Urinary bladder (tissue), 4 donors: Measurements from ENCODE around the gene TRAPPC2. TPM values are rescaled to one million over a fixed set of nuclear protein-coding genes. Genes with fewer than 3 reads are reported as not detected.
A peak's percentile ranks its signal among the peaks of the same experiment; 100 is the strongest.

Source experiments
- DNase-seq: peaks from one replicate; pipeline ENCODE4 v3.0.0-alpha.2; 2015; ENCODE audit errors: extremely low spot score
- H3K27ac ChIP-seq: one replicate; pipeline ENCODE4 v1.5.1; 2013; ENCODE audit warnings: low read depth, mild to moderate bottlenecking, moderate library complexity
- H3K36me3 ChIP-seq: one replicate; pipeline ENCODE4 v1.6.1; 2013; ENCODE audit warnings: mild to moderate bottlenecking, moderate library complexity; ENCODE audit not compliant: insufficient read depth
- H3K4me1 ChIP-seq: one replicate; pipeline ENCODE4 v1.6.1; 2013; ENCODE audit warnings: mild to moderate bottlenecking, moderate library complexity; ENCODE audit not compliant: insufficient read depth
- H3K4me3 ChIP-seq: one replicate; pipeline ENCODE4 v1.5.1; 2013; ENCODE audit warnings: low read depth, low read length
- WGBS: extraction: QIAGEN DNeasy Blood & Tissue Kit; methylation state at CpG from one replicate; pipeline ENCODE4 v1.1.7; 2013; 5-methylcytosine and 5-hydroxymethylcytosine counted together
- polyA plus RNA-seq: library from polyadenylated mRNA; stranded (reverse); fragments of 200-250 nt; gene quantifications from one replicate; pipeline ENCODE4 v1.2.3, GENCODE V29; 2013
- total RNA-seq: library from RNA; depleted of rRNA; stranded (reverse); fragments of >200 nt; gene quantifications from one replicate; pipeline ENCODE4 v1.2.3, GENCODE V29; 2014
- donor health status: healthy with polysubstance abuse.
- donor health status: healthy.

Gene TRAPPC2
- total and polyA plus RNA-seq, 2 donors = 7.7 to 45.0 TPM

GRCh38 chrX:13700380-13700779 is 34.0 kb downstream of the TRAPPC2 start:
- no peak for DNase-seq
- H3K36me3 ChIP-seq = no peaks in the 10 kb centered on the region
- no peak overlapping the region for H3K4me3 ChIP-seq
- no peak overlapping the region for H3K27ac ChIP-seq
- peaks cover 2% of the 10 kb centered on the region for H3K4me1 ChIP-seq
- WGBS = 32% methylated on average over 4 of the region's 4 CpGs

- WGBS = 79% methylated on average over 7 of the region's 7 CpGs
- Histone ChIP-seq H3K27ac (no peak overlapping the region), H3K4me1 (peaks cover 2% of the 10 kb centered on the region), H3K36me3 (no peaks in the 10 kb centered on the region), H3K4me3 (no peak overlapping the region)
- no peak for DNase-seq
Observed at GRCh38 chrX:13699183-13699826, 35.1 kb downstream of the TRAPPC2 start.

DNA sequence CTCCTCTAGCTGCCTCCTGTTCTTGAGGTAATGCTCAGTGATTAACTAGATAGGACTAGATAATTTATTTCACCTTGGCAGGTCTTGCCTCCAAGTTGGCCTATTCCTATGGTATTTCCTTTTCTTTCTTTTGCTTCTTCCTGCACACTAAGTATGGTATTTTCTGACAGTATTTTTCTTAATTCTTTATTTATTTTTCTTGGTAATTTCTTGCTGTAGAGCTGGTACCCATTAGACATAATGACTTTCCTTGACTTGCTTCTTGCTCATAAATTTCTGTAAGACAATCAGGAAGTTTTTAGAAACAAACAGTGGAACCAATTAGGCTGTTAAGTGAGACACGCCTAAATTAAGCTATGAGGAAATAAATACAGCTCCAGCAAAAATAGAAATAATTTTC is 36.0 kb downstream of the TRAPPC2 start:
- 66% methylated on average over 1 of the region's 1 CpG for WGBS
- peaks cover 2% of the 10 kb centered on the region for H3K4me1 ChIP-seq
- no peak overlapping the region for H3K27ac ChIP-seq
- H3K4me3 ChIP-seq = no peak overlapping the region
- no peaks in the 10 kb centered on the region for H3K36me3 ChIP-seq
- DNase-seq = no peak

DNA sequence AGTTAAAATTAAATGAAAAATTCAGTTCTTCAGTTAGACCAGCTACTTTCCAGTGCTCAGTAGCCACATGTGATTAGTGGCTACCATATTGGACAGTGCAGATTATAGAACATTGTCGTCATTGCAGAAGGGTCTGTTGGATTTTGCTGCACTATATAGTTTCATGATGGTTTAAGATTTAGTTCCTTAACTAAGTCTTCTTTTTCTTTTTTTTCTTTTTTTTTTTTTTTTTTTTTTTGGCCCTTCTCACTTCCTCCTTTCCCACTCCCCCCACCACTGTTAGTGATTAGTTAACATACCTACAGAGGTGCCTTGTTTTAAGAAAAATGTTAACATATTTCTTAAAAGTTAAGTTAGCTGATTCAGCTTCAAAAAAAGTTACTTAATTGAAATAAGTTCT is 36.4 kb downstream of the TRAPPC2 start:
- Histone ChIP-seq H3K36me3 (no peaks in the 10 kb centered on the region), H3K4me1 (peaks cover 2% of the 10 kb centered on the region), H3K4me3 (no peak overlapping the region), H3K27ac (no peak overlapping the region)
- DNase-seq = no peak
- 97% methylated on average over 1 of the region's 1 CpG for WGBS

GRCh38 chrX:13697455-13697854 is 37.0 kb downstream of the TRAPPC2 start:
- Histone ChIP-seq H3K36me3 (no peaks in the 10 kb centered on the region), H3K4me1 (peaks cover 2% of the 10 kb centered on the region), H3K27ac (no peak overlapping the region), H3K4me3 (no peak overlapping the region)
- 91% methylated on average over 2 of the region's 2 CpGs for WGBS
- no peak for DNase-seq

DNA sequence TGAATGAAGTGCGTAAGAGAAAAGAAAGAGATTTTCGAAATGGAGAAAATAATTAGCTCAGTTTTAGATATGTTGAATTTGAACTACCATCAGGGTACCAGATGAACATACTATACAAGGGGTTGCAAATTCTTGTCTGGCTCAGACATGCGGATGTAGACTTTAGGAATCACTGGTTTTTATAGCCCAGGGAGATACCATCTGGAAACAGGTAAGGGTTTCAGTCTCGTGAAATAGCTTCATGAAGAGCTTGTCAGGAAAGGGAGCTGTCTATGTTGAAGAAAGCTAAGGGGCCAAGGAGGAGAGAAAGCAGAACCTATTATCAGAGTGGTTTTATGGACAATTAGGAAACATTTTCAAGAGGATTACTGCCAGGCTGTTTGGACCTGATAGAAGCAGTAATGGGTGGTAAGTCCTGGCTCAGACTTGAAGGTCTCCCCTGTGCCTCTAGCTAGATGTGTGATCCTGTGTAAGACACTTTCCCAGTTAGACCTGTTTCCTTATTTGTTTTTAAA is 38.8 kb downstream of the TRAPPC2 start:
- Histone ChIP-seq H3K4me1 (peaks cover 2% of the 10 kb centered on the region), H3K36me3 (no peaks in the 10 kb centered on the region), H3K4me3 (no peak overlapping the region), H3K27ac (no peak overlapping the region)
- WGBS = 83% methylated on average over 4 of the region's 4 CpGs
- no peak for DNase-seq

- H3K27ac ChIP-seq = no peak overlapping the region
- no peaks in the 10 kb centered on the region for H3K36me3 ChIP-seq
- DNase-seq = no peak
- H3K4me3 ChIP-seq = no peak overlapping the region
- WGBS = 84% methylated on average over 8 of the region's 8 CpGs
- H3K4me1 ChIP-seq = peaks cover 2% of the 10 kb centered on the region
Observed at GRCh38 chrX:13694983-13695382, 39.4 kb downstream of the TRAPPC2 start.

DNA sequence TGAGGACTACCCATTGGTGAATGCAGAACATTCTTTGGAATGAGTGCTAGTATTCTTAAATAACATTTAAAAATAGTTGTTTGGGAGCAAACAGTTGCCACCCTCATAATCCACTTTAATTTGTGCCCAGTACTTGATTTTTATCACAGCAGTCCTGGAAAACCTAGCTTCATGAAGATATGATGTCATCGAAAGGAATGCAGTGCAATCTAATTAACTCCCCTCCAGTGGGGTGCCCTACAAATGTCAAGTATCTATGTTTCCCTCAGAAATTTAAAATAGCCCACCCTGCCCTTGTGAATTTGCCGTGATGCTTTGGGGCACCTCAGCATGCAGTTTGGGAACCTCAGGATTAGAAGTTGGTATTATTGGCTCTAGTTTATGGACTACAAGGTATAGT is 40.1 kb downstream of the TRAPPC2 start:
- no peak for DNase-seq
- H3K4me3 ChIP-seq = no peak overlapping the region
- H3K4me1 ChIP-seq = peaks cover 2% of the 10 kb centered on the region
- H3K27ac ChIP-seq = no peak overlapping the region
- H3K36me3 ChIP-seq = no peaks in the 10 kb centered on the region
- 74% methylated on average over 2 of the region's 2 CpGs for WGBS

DNA sequence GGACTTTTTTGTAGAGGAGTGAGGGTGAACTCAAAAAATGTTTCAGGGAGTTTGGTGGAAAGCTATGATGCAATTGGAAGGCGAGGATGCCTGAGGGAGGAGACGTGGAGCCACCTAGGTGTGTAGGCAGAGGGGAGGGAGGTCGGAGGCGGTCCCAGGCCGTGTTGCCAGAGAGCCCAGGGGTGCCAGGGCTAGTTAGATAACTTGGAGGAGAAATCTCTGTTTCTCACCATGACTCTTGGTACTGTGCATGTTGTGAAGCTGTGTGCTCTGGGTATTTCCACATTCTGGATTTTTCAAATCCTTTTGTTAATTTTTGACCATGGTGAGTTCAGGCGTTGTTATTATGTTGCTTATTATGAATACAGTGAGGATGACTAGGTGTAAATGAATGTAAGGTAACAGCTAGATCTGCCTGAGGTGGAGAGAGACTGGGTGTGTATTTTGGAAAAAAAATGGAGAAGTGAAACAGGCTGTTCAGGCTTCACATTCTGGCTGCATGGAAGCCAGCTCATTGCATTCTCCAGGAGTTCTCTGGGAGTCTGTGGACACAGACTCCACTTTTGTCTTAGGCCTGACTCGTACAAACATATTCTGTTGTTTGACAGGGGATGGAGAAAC is 41.0 kb downstream of the TRAPPC2 start:
- Histone ChIP-seq H3K4me1 (peaks cover 2% of the 10 kb centered on the region), H3K27ac (no peak overlapping the region), H3K4me3 (no peak overlapping the region), H3K36me3 (no peaks in the 10 kb centered on the region)
- DNase-seq = no peak
- WGBS = 64% methylated on average over 7 of the region's 7 CpGs

DNA sequence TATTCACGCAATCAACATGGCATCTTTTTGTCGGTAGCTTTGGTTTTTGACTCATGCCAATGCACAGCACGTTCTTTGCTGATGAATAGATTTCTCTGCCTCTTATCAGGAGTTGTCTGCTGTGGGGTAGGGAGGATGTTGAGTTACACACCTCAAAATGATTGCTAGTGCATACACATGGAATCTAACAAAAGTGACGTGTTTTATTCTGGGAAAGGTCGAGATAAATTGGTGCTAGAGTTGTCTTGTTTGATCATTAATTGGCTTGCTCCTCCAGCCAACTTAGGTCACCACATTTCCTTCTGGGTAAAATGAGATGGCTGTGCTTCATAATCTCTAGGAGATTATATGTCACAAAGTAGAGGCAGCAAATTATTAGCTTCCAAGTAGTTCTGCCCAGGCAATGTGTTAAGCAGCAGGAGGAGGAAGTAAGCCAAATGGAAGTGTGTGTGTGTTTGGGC is 41.6 kb downstream of the TRAPPC2 start:
- no peaks in the 10 kb centered on the region for H3K36me3 ChIP-seq
- peaks cover 2% of the 10 kb centered on the region for H3K4me1 ChIP-seq
- 74% methylated on average over 5 of the region's 5 CpGs for WGBS
- no peak for DNase-seq
- no peak overlapping the region for H3K4me3 ChIP-seq
- H3K27ac ChIP-seq = no peak overlapping the region

DNA sequence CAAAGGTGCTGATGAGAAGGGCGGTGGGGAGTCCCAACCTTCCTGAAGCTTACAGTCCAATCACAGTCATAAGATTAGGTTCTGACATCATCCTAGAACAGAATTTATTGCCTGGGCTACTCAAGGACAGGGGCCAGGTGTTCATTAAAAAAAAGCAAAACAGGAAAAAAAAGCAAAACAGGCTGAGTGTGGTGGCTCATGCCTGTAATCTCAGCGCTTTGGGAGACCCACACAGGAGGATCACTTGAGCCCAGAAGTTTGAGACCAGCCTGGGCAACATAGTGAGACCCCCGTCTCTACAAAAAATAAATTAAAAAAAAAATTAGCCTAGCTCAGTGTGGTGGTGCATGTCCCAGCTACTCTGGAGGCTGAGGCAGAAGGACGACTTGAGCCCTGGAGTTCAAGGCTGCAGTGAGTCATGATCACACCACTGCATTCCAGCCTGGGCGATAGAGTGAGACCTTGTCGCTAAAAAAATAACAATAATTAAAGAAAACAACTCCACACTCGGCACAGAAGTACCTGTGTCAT is 42.5 kb downstream of the TRAPPC2 start:
- WGBS = 81% methylated on average over 7 of the region's 7 CpGs
- Histone ChIP-seq H3K4me3 (no peak overlapping the region), H3K4me1 (peaks cover 2% of the 10 kb centered on the region), H3K27ac (no peak overlapping the region), H3K36me3 (no peaks in the 10 kb centered on the region)
- no peak for DNase-seq

- Histone ChIP-seq H3K36me3 (no peaks in the 10 kb centered on the region), H3K4me1 (peaks cover 2% of the 10 kb centered on the region), H3K4me3 (peak overlapping the region; percentile 86), H3K27ac (no peak overlapping the region)
- 55% methylated on average over 3 of the region's 3 CpGs for WGBS
- DNase-seq = no peak
Observed at GRCh38 chrX:13690836-13691235, 43.6 kb downstream of the TRAPPC2 start.

GRCh38 chrX:13689741-13690211 is 44.6 kb downstream of the TRAPPC2 start:
- no peak for DNase-seq
- Histone ChIP-seq H3K4me1 (no peaks in the 10 kb centered on the region), H3K36me3 (no peaks in the 10 kb centered on the region), H3K27ac (peak overlapping the region; percentile 98), H3K4me3 (peak overlapping the region; percentile 86)
- under 1% methylated on average over 16 of the region's 16 CpGs for whole genome bisulfite sequencing
